ENCODE data around the gene ACSS3. TPM values are rescaled to one million over a fixed set of nuclear protein-coding genes. Genes with fewer than 3 reads are reported as not detected.

Gene ACSS3
- total RNA-seq, 2 experiments from 2014 or later, result not detected

- H3K4me3 Mint-ChIP-seq, result no peak overlapping the region
- no peak for ATAC-seq (ENCODE audit: poor library complexity)
- H3K27ac Mint-ChIP-seq, result no peak overlapping the region
- Histone ChIP-seq H3K27ac (ENCODE audit: low read depth in 1 of 2, low read length in 2 of 2) (no peak overlapping the region), H3K36me3 (ENCODE audit: insufficient read depth, low read length) (no peaks in the 10 kb centered on the region), H3K27me3 (ENCODE audit: control insufficient read depth in 1 of 2, insufficient read depth in 2 of 2, low read length in 2 of 2) (no peaks in the 10 kb centered on the region), H3K4me1 (ENCODE audit: insufficient read depth, low read length) (no peaks in the 10 kb centered on the region), H3K9me3 (ENCODE audit: control insufficient read depth in 1 of 2, insufficient read depth in 1 of 2, low read length in 2 of 2) (no peaks in the 10 kb centered on the region), H3K4me3 (ENCODE audit: low read length) (no peak overlapping the region)
- TF ChIP-seq CTCF (IDR thresholded peaks at IDR 0.05), result no peak
- H3K4me1 Mint-ChIP-seq (ENCODE audit: low read depth), result no peaks in the 10 kb centered on the region
- intact Hi-C loops (cut with DNase I, micrococcal nuclease), result no loop called here
- H3K27me3 Mint-ChIP-seq, result no peaks in the 10 kb centered on the region
- no peaks in the 10 kb centered on the region for H3K36me3 Mint-ChIP-seq (ENCODE audit: low read depth)
- peaks cover 5% of the 10 kb centered on the region for H3K9me3 Mint-ChIP-seq
- POLR2A ChIA-PET, result no interaction called here
- CTCF ChIA-PET, result no interaction called here
- no peak for DNase-seq
Observed at GRCh38 chr12:81123611-81124010, 45.7 kb downstream of the ACSS3 start.

GRCh38 chr12:81125691-81126090, 47.8 kb downstream of the ACSS3 start:
- no peaks in the 10 kb centered on the region for H3K4me1 ChIP-seq (ENCODE audit: insufficient read depth, low read length)
- CTCF ChIA-PET, result no interaction called here
- no peaks in the 10 kb centered on the region for H3K9me3 ChIP-seq (ENCODE audit: control insufficient read depth in 1 of 2, insufficient read depth in 1 of 2, low read length in 2 of 2)
- no peak overlapping the region for H3K4me3 Mint-ChIP-seq
- H3K36me3 ChIP-seq (ENCODE audit: insufficient read depth, low read length), result no peaks in the 10 kb centered on the region
- no peaks in the 10 kb centered on the region for H3K27me3 Mint-ChIP-seq
- POLR2A ChIA-PET, result no interaction called here
- H3K4me3 ChIP-seq (ENCODE audit: low read length), result no peak overlapping the region
- no peak overlapping the region for H3K27ac ChIP-seq (ENCODE audit: low read depth in 1 of 2, low read length in 2 of 2)
- no peak for ATAC-seq (ENCODE audit: poor library complexity)
- no peaks in the 10 kb centered on the region for H3K4me1 Mint-ChIP-seq (ENCODE audit: low read depth)
- H3K27ac Mint-ChIP-seq, result no peak overlapping the region
- intact Hi-C loops (cut with DNase I, micrococcal nuclease), result no loop called here
- no peak for TF ChIP-seq CTCF (IDR thresholded peaks at IDR 0.05)
- H3K36me3 Mint-ChIP-seq (ENCODE audit: low read depth), result no peaks in the 10 kb centered on the region
- no peaks in the 10 kb centered on the region for H3K27me3 ChIP-seq (ENCODE audit: control insufficient read depth in 1 of 2, insufficient read depth in 2 of 2, low read length in 2 of 2)
- peaks cover 11% of the 10 kb centered on the region for H3K9me3 Mint-ChIP-seq
- DNase-seq, result no peak

GRCh38 chr12:81128930-81129554, 51.2 kb downstream of the ACSS3 start:
- Histone ChIP-seq H3K36me3 (ENCODE audit: insufficient read depth, low read length) (no peaks in the 10 kb centered on the region), H3K4me1 (ENCODE audit: insufficient read depth, low read length) (no peaks in the 10 kb centered on the region), H3K9me3 (ENCODE audit: control insufficient read depth in 1 of 2, insufficient read depth in 1 of 2, low read length in 2 of 2) (no peaks in the 10 kb centered on the region), H3K4me3 (ENCODE audit: low read length) (no peak overlapping the region), H3K27me3 (ENCODE audit: control insufficient read depth in 1 of 2, insufficient read depth in 2 of 2, low read length in 2 of 2) (no peaks in the 10 kb centered on the region), H3K27ac (ENCODE audit: low read depth in 1 of 2, low read length in 2 of 2) (no peak overlapping the region)
- no peak for DNase-seq
- Mint-ChIP-seq H3K4me1 (ENCODE audit: low read depth) (no peaks in the 10 kb centered on the region), H3K9me3 (peaks cover 13% of the 10 kb centered on the region), H3K27ac (no peak overlapping the region), H3K4me3 (no peak overlapping the region), H3K27me3 (no peaks in the 10 kb centered on the region), H3K36me3 (ENCODE audit: low read depth) (no peaks in the 10 kb centered on the region)
- POLR2A ChIA-PET, result no interaction called here
- CTCF ChIA-PET, result no interaction called here
- ATAC-seq (ENCODE audit: poor library complexity), result no peak
- TF ChIP-seq CTCF (IDR thresholded peaks at IDR 0.05), result no peak
- intact Hi-C loops (cut with DNase I, micrococcal nuclease), result no loop called here

Data from CD4-positive, alpha-beta T cell (primary cell).